Right atrium auricular region (tissue), 2 donors: ENCODE results near the gene KRT72. TPM values are rescaled to one million over a fixed set of nuclear protein-coding genes. Genes with fewer than 3 reads are reported as not detected.

Experiments used
- DNase-seq: peaks from one replicate; pipeline ENCODE4 v3.0.0-alpha.2; 2019; ENCODE audit warnings: low spot score
- H3K27ac ChIP-seq, 2 donors: fragments of 200-600 bp; sonication (generic); 1 replicate in 1 of 2; 2 replicates in 1 of 2; pipeline ENCODE4 v1.5.1; 2016 to 2019
- H3K27me3 ChIP-seq, 2 donors: fragments of 200-600 bp; sonication (generic); one replicate each; pipeline versions ENCODE4 v1.5.1 to v1.6.0; 2017 to 2019
- H3K36me3 ChIP-seq: fragments of 200-600 bp; sonication (generic); one replicate; pipeline ENCODE4 v1.5.1; 2016
- H3K4me1 ChIP-seq, 2 donors: fragments of 200-600 bp; sonication (generic); one replicate each; pipeline versions ENCODE4 v1.5.1 to v1.6.0; 2017 to 2019
- H3K4me3 ChIP-seq, 2 donors: fragments of 200-600 bp; sonication (generic); 1 replicate in 1 of 2; 2 replicates in 1 of 2; pipeline ENCODE4 v1.5.1; 2017 to 2019; ENCODE audit warnings: mild to moderate bottlenecking in 1 of 2, moderate library complexity in 1 of 2
- H3K9me3 ChIP-seq, 2 donors: fragments of 200-600 bp; sonication (generic); one replicate each; pipeline ENCODE4 v1.5.1; 2019
- total RNA-seq, 2 donors: library from RNA; depleted of rRNA; stranded (reverse); fragments of >200 nt; gene quantifications; one replicate each; pipeline ENCODE4 v1.1.0, GENCODE V29; 2016
- TF ChIP-seq, protein P1 (sequence below), 2 donors: fragments of 200-600 bp; sonication (generic); IDR thresholded peaks; one replicate each; pipeline ENCODE4 v1.5.1; 2019; ENCODE audit warnings: antibody characterized with exemption in 2 of 2

KRT72 gene
- total RNA-seq, 2 donors from 2014 or later, result not detected

DNA sequence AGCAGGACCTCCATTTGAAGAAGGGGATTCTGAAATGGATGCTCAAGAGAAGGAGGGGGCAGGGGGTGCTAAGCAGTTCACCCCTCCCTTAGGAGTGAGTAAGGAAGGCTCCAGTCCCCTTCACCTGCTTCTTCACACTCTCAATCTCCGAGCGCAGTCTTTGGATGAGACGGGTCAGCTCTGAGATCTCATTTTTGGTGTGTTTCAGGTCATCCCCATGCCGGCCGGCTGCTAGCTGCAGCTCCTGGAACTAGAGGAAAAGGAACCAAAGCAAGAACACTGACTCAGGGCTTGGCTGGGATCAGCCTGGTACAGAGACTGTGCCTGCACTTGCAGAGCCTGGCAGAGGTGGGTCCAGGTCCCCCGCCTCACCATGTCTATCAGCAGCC lies 9.8 kb upstream of the KRT72 start:
- Histone ChIP-seq H3K4me1 (no peaks in the 10 kb centered on the region), H3K27ac (no peak overlapping the region), H3K36me3 (no peaks in the 10 kb centered on the region), H3K4me3 (no peak overlapping the region), H3K9me3 (no peaks in the 10 kb centered on the region), H3K27me3 (peaks cover 0 to 5% of the 10 kb centered on the region in 2 donors)
- TF ChIP-seq, protein P1, sequence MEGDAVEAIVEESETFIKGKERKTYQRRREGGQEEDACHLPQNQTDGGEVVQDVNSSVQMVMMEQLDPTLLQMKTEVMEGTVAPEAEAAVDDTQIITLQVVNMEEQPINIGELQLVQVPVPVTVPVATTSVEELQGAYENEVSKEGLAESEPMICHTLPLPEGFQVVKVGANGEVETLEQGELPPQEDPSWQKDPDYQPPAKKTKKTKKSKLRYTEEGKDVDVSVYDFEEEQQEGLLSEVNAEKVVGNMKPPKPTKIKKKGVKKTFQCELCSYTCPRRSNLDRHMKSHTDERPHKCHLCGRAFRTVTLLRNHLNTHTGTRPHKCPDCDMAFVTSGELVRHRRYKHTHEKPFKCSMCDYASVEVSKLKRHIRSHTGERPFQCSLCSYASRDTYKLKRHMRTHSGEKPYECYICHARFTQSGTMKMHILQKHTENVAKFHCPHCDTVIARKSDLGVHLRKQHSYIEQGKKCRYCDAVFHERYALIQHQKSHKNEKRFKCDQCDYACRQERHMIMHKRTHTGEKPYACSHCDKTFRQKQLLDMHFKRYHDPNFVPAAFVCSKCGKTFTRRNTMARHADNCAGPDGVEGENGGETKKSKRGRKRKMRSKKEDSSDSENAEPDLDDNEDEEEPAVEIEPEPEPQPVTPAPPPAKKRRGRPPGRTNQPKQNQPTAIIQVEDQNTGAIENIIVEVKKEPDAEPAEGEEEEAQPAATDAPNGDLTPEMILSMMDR (IDR thresholded peaks at IDR 0.05), result no peak
- DNase-seq, result peak; percentile 30

DNA sequence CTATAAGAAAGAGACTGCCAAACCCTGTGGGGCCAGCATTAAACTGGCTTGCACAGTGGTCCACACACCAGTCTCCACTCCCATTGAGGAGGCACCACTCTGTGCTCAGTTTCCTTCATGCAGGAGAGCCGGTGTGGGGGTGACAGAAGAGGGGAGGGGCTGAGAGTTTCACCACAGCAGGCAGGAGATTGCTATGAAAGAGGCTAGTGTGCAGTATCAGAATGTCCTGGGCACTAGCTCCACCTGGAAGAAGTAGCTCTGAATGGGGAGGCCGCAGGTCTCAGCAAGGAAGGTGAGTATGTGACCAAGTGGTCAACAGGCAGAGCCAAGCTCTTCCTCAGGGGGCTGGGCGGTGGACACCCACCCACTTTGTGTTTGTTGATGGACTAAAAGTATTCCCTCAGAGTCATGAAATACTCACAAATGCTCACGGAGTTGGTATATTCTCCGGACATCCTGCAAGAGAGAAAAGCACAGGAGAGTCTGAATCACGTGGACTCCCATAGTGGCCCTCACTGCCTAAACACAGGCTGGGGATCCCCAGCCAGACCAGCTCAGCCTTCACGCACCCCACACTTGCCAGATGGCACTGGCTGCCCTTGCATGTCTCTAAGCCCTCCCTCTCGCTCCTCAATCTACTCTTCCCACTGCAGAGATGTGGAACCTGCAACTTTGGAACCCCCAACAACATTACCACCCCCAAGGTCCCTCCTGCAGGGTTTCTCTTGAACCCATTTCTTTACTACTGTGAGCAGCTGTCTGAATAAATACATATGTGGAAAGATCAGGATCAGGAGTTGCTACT lies 7.8 kb upstream of the KRT72 start:
- Histone ChIP-seq H3K27me3 (peaks cover 0 to 5% of the 10 kb centered on the region in 2 donors), H3K27ac (no peak overlapping the region), H3K9me3 (no peaks in the 10 kb centered on the region), H3K4me3 (no peak overlapping the region), H3K4me1 (no peaks in the 10 kb centered on the region), H3K36me3 (no peaks in the 10 kb centered on the region)
- TF ChIP-seq, protein P1 (IDR thresholded peaks at IDR 0.05), result no peak
- DNase-seq, result peak; percentile 21

DNA sequence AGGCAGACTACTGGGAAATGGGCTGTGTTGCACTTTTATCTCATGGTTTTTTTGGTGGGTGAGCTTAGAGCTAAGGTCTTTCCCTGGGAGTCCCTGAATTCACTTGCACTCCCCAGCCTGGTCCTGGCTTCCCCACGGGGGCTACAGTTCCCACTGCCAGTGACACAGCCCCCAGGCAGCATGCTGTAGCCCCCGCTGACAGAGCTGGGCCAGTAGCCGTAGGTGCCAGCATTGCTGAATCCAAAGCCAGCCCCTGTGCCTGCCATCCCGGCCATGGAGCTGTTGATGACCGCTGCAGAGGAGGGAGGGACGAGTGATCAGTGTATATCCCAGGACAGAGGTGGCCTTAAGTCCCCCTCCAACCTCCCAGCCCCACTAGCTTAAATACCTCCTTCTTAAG lies 6.9 kb upstream of the KRT72 start:
- Histone ChIP-seq H3K27me3 (peaks cover 0 to 5% of the 10 kb centered on the region in 2 donors), H3K4me1 (no peaks in the 10 kb centered on the region), H3K4me3 (no peak overlapping the region), H3K9me3 (no peaks in the 10 kb centered on the region), H3K36me3 (no peaks in the 10 kb centered on the region), H3K27ac (no peak overlapping the region)
- no peak for DNase-seq
- TF ChIP-seq, protein P1 (IDR thresholded peaks at IDR 0.05), result no peak

DNA sequence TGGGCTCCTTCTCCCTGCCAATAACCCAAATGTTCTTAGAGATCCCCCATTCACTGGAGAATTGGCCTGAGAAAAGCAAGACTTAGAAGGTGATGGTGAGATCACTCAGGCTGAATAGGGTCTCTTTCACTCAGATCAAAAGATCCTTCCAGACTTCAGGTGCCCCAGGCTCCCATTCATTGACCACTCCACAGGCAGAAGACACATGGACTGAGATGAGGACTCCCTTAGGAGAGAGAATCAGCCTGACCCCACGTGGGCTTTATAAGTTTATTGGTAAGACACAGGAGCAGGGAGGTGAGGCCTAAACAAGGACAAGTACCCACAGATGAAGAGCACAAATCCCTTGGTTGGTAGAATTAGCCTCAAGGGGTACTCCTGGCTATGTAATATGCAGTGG lies 6.1 kb upstream of the KRT72 start:
- H3K4me1 ChIP-seq, result no peaks in the 10 kb centered on the region
- peaks cover 0 to 5% of the 10 kb centered on the region in 2 donors for H3K27me3 ChIP-seq
- peak; percentile 26 for DNase-seq
- no peak overlapping the region for H3K4me3 ChIP-seq
- no peaks in the 10 kb centered on the region for H3K9me3 ChIP-seq
- no peaks in the 10 kb centered on the region for H3K36me3 ChIP-seq
- TF ChIP-seq, protein P1 (IDR thresholded peaks at IDR 0.05), result no peak
- no peak overlapping the region for H3K27ac ChIP-seq

DNA sequence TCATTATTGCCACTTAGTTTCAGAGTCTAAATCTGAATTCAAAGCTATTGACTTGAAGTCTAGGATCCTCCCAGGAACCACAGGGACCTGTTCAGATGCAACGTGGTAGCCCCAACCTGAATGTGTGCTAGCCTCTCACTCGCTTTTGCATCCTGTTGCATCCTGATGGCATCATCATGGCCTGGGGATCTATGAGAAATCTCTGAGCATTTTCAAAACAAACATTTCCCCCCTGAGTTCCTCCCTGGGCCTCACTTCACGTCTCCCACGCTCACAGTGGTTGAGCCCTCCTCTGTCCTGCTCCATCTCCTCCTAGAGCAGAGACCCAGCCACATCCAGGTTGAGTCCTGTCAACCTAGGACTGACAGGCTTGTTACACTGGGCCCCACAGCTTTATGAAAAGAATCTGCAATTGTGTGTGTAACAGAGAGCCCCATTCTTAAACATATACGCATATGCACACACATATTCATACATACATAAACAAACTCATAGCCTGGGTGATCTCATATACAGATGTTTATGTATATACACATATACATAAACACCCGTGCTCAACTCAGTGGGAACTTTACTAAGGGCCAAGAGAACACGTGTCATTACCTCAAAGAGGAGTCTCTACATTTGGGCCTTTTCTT lies 5.4 kb upstream of the KRT72 start:
- Histone ChIP-seq H3K27ac (no peak overlapping the region), H3K4me1 (no peaks in the 10 kb centered on the region), H3K9me3 (no peaks in the 10 kb centered on the region), H3K4me3 (no peak overlapping the region), H3K36me3 (no peaks in the 10 kb centered on the region), H3K27me3 (peaks cover 2 to 5% of the 10 kb centered on the region in 2 donors)
- peak; percentile 38 for DNase-seq
- TF ChIP-seq, protein P1 (IDR thresholded peaks at IDR 0.05), result no peak
